T-helper 1 cell treated with Interleukin-12 subunit alpha and Interleukin-12 subunit beta and Interleukin-4 antibody, amounts not matched to agents 30 μg/mL and 1 μg/mL, for 36 hours (primary cell): ENCODE measurements around the gene PRKCSH.
"Not testable (repeated sequence)": the region's sequence is repeated elsewhere in the genome, so short reads cannot be mapped to it uniquely, and the experiment has no call there.

ENCODE experiments used
- H3K27ac Mint-ChIP-seq: one replicate; pipeline ENCODE4 v1.8.0; 2021; ENCODE audit warnings: mild to moderate bottlenecking, mixed read lengths
- H3K27me3 Mint-ChIP-seq: one replicate; pipeline ENCODE4 v1.8.0; 2021; ENCODE audit warnings: low read depth, mixed read lengths
- H3K36me3 Mint-ChIP-seq: one replicate; pipeline ENCODE4 v1.8.0; 2021; ENCODE audit warnings: low read depth, mixed read lengths
- H3K4me1 Mint-ChIP-seq: one replicate; pipeline ENCODE4 v1.8.0; 2021; ENCODE audit warnings: low read depth, mixed read lengths
- H3K4me3 Mint-ChIP-seq: one replicate; pipeline ENCODE4 v1.8.0; 2021; ENCODE audit warnings: mild to moderate bottlenecking, moderate library complexity, mixed read lengths
- H3K9me3 Mint-ChIP-seq: one replicate; pipeline ENCODE4 v1.8.0; 2021; ENCODE audit warnings: mixed read lengths

The PRKCSH gene

DNA sequence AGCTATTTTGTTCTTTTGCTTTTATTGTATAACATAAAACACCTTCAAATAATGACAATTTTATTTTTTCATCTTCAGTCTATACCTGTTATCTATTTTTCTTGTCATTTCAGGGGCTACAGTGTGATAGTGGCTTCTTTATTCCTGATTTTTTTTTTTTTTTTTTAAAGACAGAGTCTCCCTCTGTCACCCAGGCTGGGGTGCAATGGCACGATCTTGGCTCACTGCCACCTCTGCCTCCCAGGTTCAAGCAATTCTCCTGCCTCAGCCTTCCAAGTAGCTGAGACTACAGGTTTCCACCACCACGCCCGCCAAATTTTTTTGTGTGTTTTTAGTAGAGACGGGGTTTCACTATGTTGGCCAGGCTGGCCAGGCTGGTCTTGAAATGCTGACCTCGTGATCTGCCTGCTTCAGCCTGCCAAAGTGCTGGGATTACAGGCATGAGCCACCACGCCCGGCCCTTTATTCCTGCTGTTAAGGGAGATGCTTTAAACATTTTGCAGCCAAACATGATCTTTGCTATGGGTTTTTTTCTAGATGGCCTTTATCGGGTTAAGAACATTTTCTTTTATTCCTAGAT, 32.9 kb downstream of the PRKCSH start:
- H3K27me3 Mint-ChIP-seq, H3K4me3 Mint-ChIP-seq, H3K4me1 Mint-ChIP-seq, H3K9me3 Mint-ChIP-seq, H3K27ac Mint-ChIP-seq, H3K36me3 Mint-ChIP-seq: not testable (repeated sequence)

DNA sequence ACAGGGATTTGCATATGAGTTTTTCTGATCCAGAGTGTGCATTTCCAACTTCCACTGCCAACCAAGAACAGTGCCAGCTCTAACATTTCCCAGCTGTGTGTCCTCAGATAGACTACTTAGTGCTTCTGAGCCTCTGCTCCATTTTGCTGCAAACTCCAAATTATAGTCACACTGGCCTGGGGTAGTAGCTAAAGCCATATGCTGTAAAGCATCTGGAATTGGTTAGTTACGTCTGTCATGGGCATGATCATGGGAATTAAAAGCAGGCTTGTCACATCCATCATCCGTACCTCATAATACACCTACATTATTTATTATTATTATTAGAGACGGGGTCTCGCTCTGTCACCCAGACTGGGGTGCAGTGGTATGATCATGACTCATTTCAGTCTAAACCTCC, 38.3 kb downstream of the PRKCSH start:
- Mint-ChIP-seq H3K27ac (no peak overlapping the region), H3K27me3 (peaks cover 37% of the 10 kb centered on the region), H3K4me1 (peaks cover 2% of the 10 kb centered on the region), H3K4me3 (no peak overlapping the region), H3K36me3 (no peaks in the 10 kb centered on the region), H3K9me3 (no peaks in the 10 kb centered on the region)

DNA sequence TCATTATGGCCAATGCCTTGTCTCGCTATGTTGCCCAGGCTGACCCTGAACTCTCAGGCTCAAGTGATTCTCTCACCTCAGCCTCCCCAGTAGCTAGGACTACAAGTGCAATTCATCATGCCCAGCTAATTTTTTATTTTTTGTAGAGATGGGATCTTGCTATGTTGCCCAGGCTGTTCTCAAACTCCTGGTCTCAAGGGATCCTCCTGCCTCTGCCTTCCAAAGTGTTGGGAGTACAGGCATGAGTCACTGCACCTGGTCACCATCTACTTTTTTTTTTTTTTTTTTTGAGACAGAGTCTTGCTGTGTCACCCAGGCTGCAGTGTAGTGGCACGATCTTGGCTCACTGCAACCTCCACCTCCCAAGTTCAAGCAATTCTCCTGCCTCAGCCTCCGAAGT, 39.9 kb downstream of the PRKCSH start:
- H3K4me1 Mint-ChIP-seq, H3K4me3 Mint-ChIP-seq, H3K9me3 Mint-ChIP-seq, H3K27ac Mint-ChIP-seq, H3K36me3 Mint-ChIP-seq: not testable (repeated sequence)
- H3K27me3 Mint-ChIP-seq: peaks cover 43% of the 10 kb centered on the region

DNA sequence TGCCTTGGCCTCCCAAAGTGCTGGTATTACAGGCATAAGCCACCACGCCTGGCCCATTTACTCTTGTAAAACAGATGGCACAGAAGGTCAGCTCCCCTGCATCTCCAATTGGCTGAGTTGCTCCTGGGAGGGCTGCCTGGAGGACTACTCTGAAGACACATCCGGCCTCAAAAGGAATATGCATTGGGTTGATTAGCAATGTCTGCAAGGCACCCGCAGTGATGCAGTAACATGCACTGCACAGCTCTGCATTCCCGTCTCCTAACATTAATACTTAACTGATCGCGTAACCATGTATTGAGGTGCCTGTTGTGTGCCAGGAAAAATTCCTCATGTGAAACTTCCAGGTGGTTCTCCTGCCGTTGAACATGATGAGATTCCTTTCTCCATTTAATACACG, 40.4 kb downstream of the PRKCSH start:
- H3K27ac Mint-ChIP-seq: no peak overlapping the region
- no peaks in the 10 kb centered on the region for H3K36me3 Mint-ChIP-seq
- no peaks in the 10 kb centered on the region for H3K9me3 Mint-ChIP-seq
- no peak overlapping the region for H3K4me3 Mint-ChIP-seq
- H3K27me3 Mint-ChIP-seq: peaks cover 43% of the 10 kb centered on the region
- H3K4me1 Mint-ChIP-seq: peaks cover 5% of the 10 kb centered on the region

DNA sequence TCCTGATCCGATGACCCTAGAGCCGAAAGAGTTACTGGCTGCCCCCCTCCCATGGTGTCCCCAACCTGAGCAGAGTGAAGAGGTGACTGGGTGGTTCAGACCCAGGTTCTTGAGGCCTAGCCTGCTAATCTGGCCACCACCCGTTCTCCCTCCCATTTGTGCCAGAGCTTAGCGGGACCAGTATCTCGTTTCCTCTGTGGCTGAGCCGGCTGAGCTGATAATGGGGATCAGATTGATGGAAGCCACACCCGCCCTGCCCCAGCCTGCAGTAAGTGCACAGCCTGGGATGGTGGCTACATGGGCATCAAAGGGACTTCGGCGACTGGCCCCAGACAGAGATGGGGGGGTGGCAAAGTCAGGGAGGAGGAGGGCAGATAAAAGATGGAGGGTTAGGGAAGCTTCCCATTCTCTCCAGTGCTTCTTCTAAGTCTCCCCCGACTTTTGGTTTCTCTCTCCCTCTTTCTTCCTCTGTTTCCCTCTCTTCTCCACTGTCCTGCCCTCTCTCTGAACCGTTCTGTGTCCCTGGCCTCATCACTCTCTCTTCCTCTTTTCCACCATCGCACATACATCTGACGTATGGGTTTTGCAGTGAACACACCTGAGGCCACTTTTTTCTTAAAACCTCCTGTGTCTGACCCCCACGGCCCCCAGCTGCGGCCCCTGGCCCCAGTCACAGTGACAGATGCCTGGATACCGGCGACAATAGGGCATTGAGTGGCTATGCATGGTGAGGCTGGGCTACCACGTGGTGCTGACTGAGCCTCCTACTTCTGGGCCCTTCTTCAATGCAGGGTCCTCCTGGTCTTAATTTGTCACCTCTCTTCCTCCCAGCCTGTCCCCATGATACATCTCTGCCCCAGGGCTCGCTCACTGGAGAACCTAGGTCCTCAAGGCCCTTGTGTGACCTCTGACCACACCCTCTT, 43.0 kb downstream of the PRKCSH start:
- Mint-ChIP-seq H3K9me3 (no peaks in the 10 kb centered on the region), H3K36me3 (no peaks in the 10 kb centered on the region), H3K4me1 (peaks cover 18% of the 10 kb centered on the region), H3K27me3 (peaks cover 49% of the 10 kb centered on the region), H3K4me3 (no peak overlapping the region), H3K27ac (no peak overlapping the region)

DNA sequence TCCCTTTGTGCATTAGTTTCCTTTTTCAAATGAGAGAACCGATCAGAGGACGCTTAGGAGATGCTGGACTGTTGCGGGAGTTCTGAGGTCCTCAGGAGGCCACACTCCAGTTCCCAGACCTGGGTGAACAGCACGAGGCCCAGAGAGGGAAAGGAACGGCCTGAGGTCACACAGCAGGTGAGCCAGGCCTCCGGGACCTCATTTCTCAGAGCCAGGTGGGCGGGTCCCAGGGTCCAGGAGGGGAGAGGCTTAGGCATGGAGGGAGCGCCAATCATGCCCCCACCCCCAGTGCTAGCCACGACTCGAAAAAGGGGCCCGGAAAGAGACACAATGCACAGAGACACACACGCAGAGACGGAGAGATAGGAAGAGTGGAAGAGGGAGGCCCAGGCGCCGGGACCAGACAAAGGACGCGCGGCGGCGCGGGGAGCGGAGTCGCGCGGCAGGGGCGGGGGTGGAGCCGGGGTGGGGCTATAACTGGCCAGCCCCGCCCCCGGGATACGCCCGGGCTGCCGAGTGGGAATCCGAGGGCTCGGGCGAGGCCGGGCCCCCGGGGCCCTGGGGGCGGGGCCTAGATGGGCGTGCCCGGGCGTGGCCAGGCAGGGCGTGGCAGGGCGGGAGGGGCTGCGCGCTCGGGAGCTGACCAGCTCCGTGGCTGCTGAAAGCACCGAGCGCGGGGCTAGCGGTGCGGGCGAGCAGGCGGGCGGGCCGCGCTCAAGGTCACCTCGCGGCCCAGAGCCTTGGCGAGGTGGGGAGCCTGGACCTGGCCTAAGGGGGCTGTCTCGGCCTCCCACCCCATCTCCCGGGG, 43.9 kb downstream of the PRKCSH start:
- H3K4me3 Mint-ChIP-seq: no peak overlapping the region

DNA sequence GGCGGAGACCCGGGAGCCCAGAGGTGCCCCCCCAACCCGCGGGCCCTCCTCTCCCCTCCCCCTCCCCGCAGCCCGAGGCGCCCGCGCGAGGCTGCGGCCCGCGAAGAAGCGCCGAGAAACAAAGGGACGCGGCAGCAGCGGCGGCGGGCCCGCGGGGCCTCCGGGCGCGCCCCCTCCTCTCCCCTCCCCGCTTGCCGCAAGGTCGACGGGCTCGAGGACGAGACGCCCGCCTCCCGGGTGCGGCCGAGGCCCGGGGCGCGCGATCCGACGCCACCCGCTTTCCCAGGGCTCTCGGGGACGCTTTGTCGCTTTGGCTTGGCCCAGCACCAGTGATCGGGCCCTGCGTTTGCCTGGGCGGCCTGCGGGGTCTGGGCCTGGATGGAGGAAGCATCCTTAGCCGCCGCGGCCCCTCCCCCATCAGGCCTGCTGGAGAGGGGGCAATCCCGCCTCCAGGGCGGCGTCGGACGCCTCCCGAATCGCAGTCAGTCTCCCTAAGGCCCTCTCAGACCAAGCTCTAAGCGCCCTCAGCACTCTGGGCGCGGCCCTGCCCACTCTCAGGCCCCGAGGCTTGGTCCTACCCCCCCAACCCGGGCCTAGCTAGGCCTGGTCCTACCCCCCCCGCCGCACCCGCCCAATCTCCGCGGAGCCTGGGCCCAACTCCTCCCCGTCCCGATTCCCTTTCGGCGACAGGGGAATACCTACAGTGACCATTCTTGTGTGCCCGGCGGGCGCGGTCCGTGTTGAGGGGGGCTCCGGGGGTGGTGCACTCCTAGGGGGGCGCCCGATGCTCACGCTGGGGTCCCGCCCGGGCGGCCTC, 44.7 kb downstream of the PRKCSH start:
- Mint-ChIP-seq H3K27me3 (peaks cover 45% of the 10 kb centered on the region), H3K36me3 (peaks cover 1% of the 10 kb centered on the region), H3K27ac (no peak overlapping the region), H3K4me3 (no peak overlapping the region), H3K9me3 (no peaks in the 10 kb centered on the region), H3K4me1 (peaks cover 19% of the 10 kb centered on the region)

More for the DNA sequence above, 43.9 kb downstream of the PRKCSH start:
- no peak overlapping the region for H3K27ac Mint-ChIP-seq
- H3K9me3 Mint-ChIP-seq: no peaks in the 10 kb centered on the region
- no peaks in the 10 kb centered on the region for H3K36me3 Mint-ChIP-seq
- peaks cover 18% of the 10 kb centered on the region for H3K4me1 Mint-ChIP-seq
- H3K27me3 Mint-ChIP-seq: peaks cover 45% of the 10 kb centered on the region

DNA sequence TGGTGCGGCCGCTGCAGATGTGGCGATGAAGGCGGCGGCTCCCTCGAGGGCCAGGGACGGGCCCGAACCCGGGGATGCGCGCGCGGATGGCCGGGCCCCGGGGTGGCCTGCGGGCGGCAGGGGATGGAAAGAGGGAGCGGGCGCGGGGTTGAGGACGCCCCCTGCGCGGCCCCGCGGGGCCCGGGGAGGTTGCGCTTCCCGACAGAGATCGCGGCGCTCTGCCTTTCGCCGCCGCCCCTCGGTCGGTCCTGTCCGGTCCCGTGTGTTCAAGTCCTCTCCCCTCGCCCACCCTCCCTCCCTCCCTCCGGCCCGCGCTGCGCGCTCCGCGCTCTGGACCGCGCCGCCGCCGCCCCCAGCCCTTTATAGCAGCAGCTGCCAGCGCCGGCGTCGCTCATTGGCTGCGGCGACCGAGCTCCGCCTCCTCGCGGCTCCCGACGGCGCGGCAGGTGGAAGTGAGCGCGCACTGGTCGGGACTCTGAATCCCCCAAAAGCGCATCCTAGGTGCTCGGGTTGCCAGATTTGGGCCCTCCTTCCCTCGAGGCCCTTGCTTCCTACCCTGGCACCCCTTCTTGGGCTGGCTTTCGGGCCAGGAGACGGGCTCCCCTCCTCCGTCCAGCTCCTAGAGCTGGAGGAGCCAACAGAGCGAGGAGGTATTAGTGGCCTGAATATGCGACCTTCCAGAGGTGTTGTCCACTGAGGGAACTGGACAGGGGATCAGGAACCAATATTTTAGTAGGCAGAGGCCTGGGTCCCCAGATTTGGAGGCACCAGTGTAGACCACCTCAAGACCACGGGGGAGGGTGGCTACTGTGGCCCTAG, 45.5 kb downstream of the PRKCSH start, which contains the start of gene ELAVL3:
Gene ELAVL3, minus strand, starts transcription at position 332 of the 819 bp plus-strand sequence. CDS start 438 bp downstream, outside the sequence.
- Mint-ChIP-seq H3K27ac (peak within 1 kb of the TSS; percentile 71), H3K36me3 (peaks cover 6% of the 10 kb centered on the region), H3K4me3 (peak within 1 kb of the TSS; percentile 78), H3K9me3 (no peaks in the 10 kb centered on the region), H3K4me1 (peaks cover 20% of the 10 kb centered on the region), H3K27me3 (peaks cover 41% of the 10 kb centered on the region)

DNA sequence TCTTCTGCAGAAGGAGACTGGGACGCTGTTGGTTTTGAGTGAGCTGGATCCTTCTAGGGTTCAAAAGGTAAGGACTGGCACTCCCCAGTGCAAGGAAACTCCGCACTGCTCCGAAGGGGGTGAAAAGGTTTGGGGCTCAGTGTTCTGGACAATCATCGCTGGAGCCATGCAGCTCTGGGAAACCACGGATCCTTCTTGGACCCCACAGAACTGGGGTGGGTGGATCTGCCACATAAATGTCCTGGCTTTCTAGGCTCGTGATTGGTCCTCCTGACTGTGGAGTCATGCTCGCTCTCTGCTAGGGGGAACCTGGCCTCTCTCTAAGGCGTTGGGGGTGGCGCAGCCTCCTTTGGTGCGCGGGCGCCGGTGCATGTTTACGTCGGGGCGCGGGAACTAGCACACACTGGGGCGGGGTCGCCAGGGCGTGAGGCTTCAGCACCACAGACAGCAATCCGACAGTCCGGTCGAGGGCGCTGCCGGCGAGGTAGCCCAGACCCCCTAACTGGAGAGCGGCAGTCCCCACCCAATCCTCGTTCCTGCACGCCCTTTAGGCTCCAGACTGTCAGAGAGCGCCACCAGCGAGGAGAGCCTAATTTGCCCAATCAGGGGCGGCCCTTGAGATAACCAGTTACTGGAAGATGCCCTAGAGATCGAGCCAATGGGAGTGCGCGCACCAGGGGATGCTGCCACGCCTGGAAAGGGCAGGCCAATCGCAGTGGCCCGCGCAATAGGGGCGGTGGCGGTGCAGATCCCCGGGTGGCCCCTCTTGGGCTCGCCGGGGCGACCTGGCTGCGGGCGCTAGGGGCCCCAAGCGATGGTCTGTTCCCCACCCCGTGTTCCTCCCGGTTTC, 46.3 kb downstream of the PRKCSH start:
- Mint-ChIP-seq H3K9me3 (no peaks in the 10 kb centered on the region), H3K4me1 (peaks cover 20% of the 10 kb centered on the region), H3K36me3 (peaks cover 6% of the 10 kb centered on the region), H3K27ac (peak overlapping the region; percentile 72), H3K27me3 (peaks cover 37% of the 10 kb centered on the region), H3K4me3 (peak overlapping the region; percentile 78)

DNA sequence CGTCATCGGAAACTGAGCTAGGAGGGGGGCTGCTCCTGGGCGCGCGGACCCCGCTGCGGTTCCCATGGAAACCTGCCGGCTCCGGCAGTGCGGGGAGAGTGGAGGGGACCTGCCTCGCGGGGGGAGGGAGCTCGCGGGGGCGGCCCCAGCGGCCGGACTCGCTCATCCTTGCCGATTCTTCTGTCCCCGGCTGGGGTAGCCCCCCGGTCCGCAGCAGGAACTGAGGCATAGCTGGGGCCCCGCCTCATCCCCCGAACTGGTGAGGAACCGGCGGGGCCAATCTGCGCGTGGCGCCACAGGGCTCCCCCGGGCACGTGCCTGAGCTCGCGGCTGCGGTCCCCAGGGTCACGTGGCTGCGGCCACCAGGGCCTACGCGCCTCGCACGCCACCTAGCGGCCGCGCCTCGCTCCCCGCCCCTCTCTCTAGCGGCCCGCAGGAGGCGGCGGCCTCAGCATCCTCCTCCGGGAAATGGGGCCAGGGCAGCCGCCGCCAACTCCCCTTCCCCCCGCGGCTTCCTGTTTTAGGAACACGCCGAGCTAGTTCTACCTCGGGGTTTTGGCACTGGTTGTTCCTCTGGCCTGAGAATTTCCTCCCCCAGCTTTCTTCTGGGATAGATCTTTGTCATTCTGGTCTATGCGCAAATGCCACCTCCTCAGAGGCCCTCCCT, 47.1 kb downstream of the PRKCSH start:
- H3K4me3 Mint-ChIP-seq: peak overlapping the region; percentile 78
- no peaks in the 10 kb centered on the region for H3K9me3 Mint-ChIP-seq
- peaks cover 20% of the 10 kb centered on the region for H3K4me1 Mint-ChIP-seq
- H3K36me3 Mint-ChIP-seq: peaks cover 6% of the 10 kb centered on the region
- H3K27ac Mint-ChIP-seq: peak overlapping the region; percentile 83
- peaks cover 30% of the 10 kb centered on the region for H3K27me3 Mint-ChIP-seq

DNA sequence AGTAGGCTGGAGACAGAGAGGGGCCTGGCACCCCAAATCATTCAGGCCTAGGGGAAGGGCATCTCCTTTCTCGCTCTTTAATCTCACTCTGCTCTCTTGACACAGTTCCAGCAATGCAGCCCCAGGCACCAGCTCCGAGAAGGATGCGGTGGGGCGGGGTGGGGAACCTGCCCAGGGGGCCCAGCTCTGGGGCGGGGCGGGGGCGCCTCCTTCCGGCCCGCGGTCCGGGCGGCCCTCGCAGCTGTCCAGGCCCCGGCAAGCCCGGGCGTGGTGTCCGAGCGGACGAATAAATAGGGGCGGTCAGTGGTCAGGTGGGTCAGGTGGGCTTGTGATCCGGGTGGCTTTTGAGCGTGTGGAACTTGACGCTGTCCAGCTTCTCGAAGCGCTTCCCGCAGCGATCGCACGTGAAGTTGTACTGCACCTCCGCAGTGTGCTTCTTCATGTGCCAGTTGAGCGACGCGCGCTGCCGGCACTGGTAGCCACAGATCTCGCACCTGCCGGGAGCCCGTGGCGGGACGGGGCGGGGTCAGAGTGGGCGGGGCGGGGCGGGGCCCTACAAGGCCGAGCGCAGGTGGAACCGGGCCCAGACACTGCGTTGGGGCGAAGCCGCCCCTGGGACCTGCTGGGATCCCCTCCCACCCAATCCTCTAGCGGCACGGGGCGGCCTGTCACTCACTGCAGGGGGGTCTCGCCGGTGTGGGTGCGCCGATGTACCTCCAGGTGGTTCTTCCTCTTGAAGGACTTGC, 48.1 kb downstream of the PRKCSH start:
- Mint-ChIP-seq H3K4me3 (no peak overlapping the region), H3K27ac (no peak overlapping the region), H3K27me3 (peaks cover 20% of the 10 kb centered on the region), H3K4me1 (peaks cover 19% of the 10 kb centered on the region), H3K36me3 (peaks cover 6% of the 10 kb centered on the region), H3K9me3 (no peaks in the 10 kb centered on the region)
